HCT116 (cell line): ENCODE data around the gene MAML3. TPM values are rescaled to one million over a fixed set of nuclear protein-coding genes. Genes with fewer than 3 reads are reported as not detected.

ENCODE experiments used
- ATAC-seq: fragments of 200-7000 bp; cut with Tn5 transposase; 2 replicates; pipeline ENCODE4 v1.9.1; 2020; ENCODE audit warnings: mild to moderate bottlenecking, moderate library complexity
- BruUV-seq: library from RNA; stranded (reverse); fragments of 400-500 nt; replicated peaks from 2 replicates; lab custom pipeline; 2021; lab: Mats Ljungman, UMichigan
- CTCF ChIA-PET: fragments of 300-600 bp; sonication (Branson Sonifier 250); formaldehyde crosslinking; loops from one replicate; lab custom pipeline; 2021; ENCODE audit warnings: antibody characterized with exemption; lab: Charles Lee
- POLR2A ChIA-PET: fragments of 300-600, 350-600 bp; sonication (Branson Sonifier 250); formaldehyde crosslinking; loops from one replicate; lab custom pipeline; 2021; ENCODE audit warnings: antibody characterized with exemption; lab: Charles Lee
- RAD21 ChIA-PET, 2 experiments: fragments of 300-600 bp; sonication (Branson Sonifier 250); formaldehyde crosslinking; loops; one replicate each; lab custom pipeline; 2023; ENCODE audit warnings: low total read pairs in 2 of 2; ENCODE audit not compliant: uncharacterized antibody in 2 of 2, unreplicated experiment in 2 of 2, low non-redundant PET in 1 of 2; lab: Charles Lee
- DNase-seq: peaks from one replicate; pipeline ENCODE4 v3.0.0-alpha.2; 2010; ENCODE audit warnings: low read depth, low spot score
- H2AFZ ChIP-seq: fragments of 200-600 bp; shearing (Covaris generic), sonication (generic); 2 replicates; pipeline ENCODE4 v1.6.1; 2017; ENCODE audit warnings: low read depth, mixed run types, mixed read lengths, antibody characterized with exemption, low read length; ENCODE audit not compliant: poor library complexity, severe bottlenecking
- H3K27ac ChIP-seq: 2 replicates; pipeline ENCODE4 v1.5.1; 2012; ENCODE audit warnings: low read depth, low read length
- H3K27me3 ChIP-seq: fragments of 200-600 bp; sonication (generic); 2 replicates; pipeline ENCODE4 v1.6.1; 2016; ENCODE audit warnings: mixed run types, low read length, mixed read lengths; ENCODE audit not compliant: insufficient read depth
- H3K36me3 ChIP-seq, 2 experiments: fragments of 200-500 bp in 1 of 2; fragments of 200-600 bp in 1 of 2; sonication (Bioruptor generic) in 1 of 2; sonication (generic) in 1 of 2; 2 replicates each; pipeline versions ENCODE4 v1.5.1 to v1.6.1; 2014 to 2016; ENCODE audit warnings: low read length in 2 of 2, inconsistent platforms in 1 of 2, mixed read lengths in 1 of 2, mixed run types in 1 of 2; ENCODE audit not compliant: insufficient read depth in 2 of 2, control insufficient read depth in 1 of 2
- H3K4me1 ChIP-seq, 2 experiments: fragments of 200-600 bp in 1 of 2; sonication (generic) in 1 of 2; 2 replicates each; pipeline versions ENCODE4 v1.5.1 to v1.6.1; 2012 to 2017; ENCODE audit warnings: low read length in 2 of 2, inconsistent platforms in 1 of 2, mild to moderate bottlenecking in 1 of 2, mixed read lengths in 1 of 2, mixed run types in 1 of 2, moderate library complexity in 1 of 2; ENCODE audit not compliant: insufficient read depth in 2 of 2, control insufficient read depth in 1 of 2
- H3K4me2 ChIP-seq: fragments of 200-600 bp; sonication (generic); 2 replicates; pipeline ENCODE4 v1.6.1; 2017; ENCODE audit warnings: mixed run types, low read length, mixed read lengths
- H3K4me3 ChIP-seq, 2 experiments: fragments of 200-600 bp in 1 of 2; sonication (generic) in 1 of 2; replicated peaks in 1 of 2; 2 replicates each; pipeline ENCODE4 v1.5.1; 2011 to 2016; ENCODE audit warnings: low read length in 2 of 2, control low read depth in 1 of 2, low read depth in 1 of 2, mild to moderate bottlenecking in 1 of 2, mixed read lengths in 1 of 2, mixed run types in 1 of 2
- H3K79me2 ChIP-seq: fragments of 200-600 bp; sonication (generic); 2 replicates; pipeline ENCODE4 v1.6.1; 2017; ENCODE audit warnings: mild to moderate bottlenecking, mixed run types, low read length, moderate library complexity, mixed read lengths; ENCODE audit not compliant: insufficient read depth
- H3K9ac ChIP-seq: fragments of 200-600 bp; sonication (generic); 2 replicates; pipeline ENCODE4 v1.6.1; 2016; ENCODE audit warnings: low read length, mixed read lengths
- H3K9me2 ChIP-seq: fragments of 200-600 bp; sonication (generic), shearing (Covaris generic); 2 replicates; pipeline ENCODE4 v1.6.1; 2017; ENCODE audit warnings: mixed run types, mild to moderate bottlenecking, moderate library complexity; ENCODE audit not compliant: insufficient read depth
- H3K9me3 ChIP-seq, 2 experiments: fragments of 200-500 bp in 1 of 2; fragments of 200-600 bp in 1 of 2; sonication (Bioruptor generic) in 1 of 2; sonication (generic) in 1 of 2; 2 replicates each; pipeline ENCODE4 v1.6.1; 2014 to 2017; ENCODE audit warnings: low read length in 2 of 2, mixed read lengths in 2 of 2, inconsistent platforms in 1 of 2, low read depth in 1 of 2, mild to moderate bottlenecking in 1 of 2, mixed run types in 1 of 2, moderate library complexity in 1 of 2; ENCODE audit not compliant: control insufficient read depth in 1 of 2, insufficient read depth in 1 of 2
- H4K20me1 ChIP-seq: fragments of 200-600 bp; sonication (generic), shearing (Covaris generic); 2 replicates; pipeline ENCODE4 v1.6.1; 2017; ENCODE audit warnings: mixed run types, mild to moderate bottlenecking, moderate library complexity; ENCODE audit not compliant: insufficient read depth
- CEBPB ChIP-seq: IDR thresholded peaks from 2 replicates; pipeline ENCODE4 v1.6.1; 2012; ENCODE audit warnings: low read depth
- ELF1 ChIP-seq: IDR thresholded peaks from 2 replicates; pipeline ENCODE4 v1.6.1; 2012; ENCODE audit warnings: low read depth, borderline replicate concordance
- EZH2phosphoT487 ChIP-seq: fragments of 200-600 bp; IDR thresholded peaks from 2 replicates; pipeline ENCODE4 v1.6.1; 2018; ENCODE audit warnings: antibody characterized with exemption, borderline replicate concordance
- JUND ChIP-seq: IDR thresholded peaks from 2 replicates; pipeline ENCODE4 v1.6.1; 2012
- POLR2AphosphoS5 ChIP-seq: IDR thresholded peaks from 2 replicates; pipeline ENCODE4 v1.6.1; 2011; ENCODE audit warnings: mild to moderate bottlenecking, low read depth, low read length, moderate library complexity
- SIN3A ChIP-seq: IDR thresholded peaks from 2 replicates; pipeline ENCODE4 v1.6.1; 2012; ENCODE audit warnings: low read depth
- SP1 ChIP-seq: IDR thresholded peaks from 2 replicates; pipeline ENCODE4 v1.6.1; 2012; ENCODE audit warnings: low read depth
- SRF ChIP-seq: IDR thresholded peaks from 2 replicates; pipeline ENCODE4 v1.6.1; 2012; ENCODE audit warnings: low read depth
- TCF7L2 ChIP-seq: IDR thresholded peaks from 2 replicates; pipeline ENCODE4 v1.7.0; 2011; ENCODE audit warnings: borderline replicate concordance, inconsistent platforms; ENCODE audit not compliant: insufficient read depth, insufficient read length; ENCODE audit errors: extremely low read depth
- intact Hi-C: fragments of 100-400 bp; cut with micrococcal nuclease; formaldehyde crosslinking; loops from 2 replicates; pipeline ENCODE4 v1.10.0; 2022
- total RNA-seq: library from RNA; stranded (reverse); gene quantifications from one replicate; pipeline ENCODE4 v1.2.1, GENCODE V29; 2021; ENCODE audit not compliant: unreplicated experiment
- TF ChIP-seq, protein P1 (sequence below), 3 experiments: fragments of 200-600 bp in 1 of 3; sonication (generic) in 1 of 3; IDR thresholded peaks in 2 of 3; conservative IDR thresholded peaks in 1 of 3; 2 replicates each; pipeline ENCODE4 v1.5.1; 2012 to 2017; ENCODE audit warnings: low read depth in 2 of 3, low read length in 2 of 3, antibody characterized with exemption in 1 of 3, borderline replicate concordance in 1 of 3, control low read depth in 1 of 3, mild to moderate bottlenecking in 1 of 3, mixed read lengths in 1 of 3, mixed run types in 1 of 3, moderate library complexity in 1 of 3; ENCODE audit not compliant: insufficient read depth in 1 of 3
- TF ChIP-seq, protein P2 (sequence below): IDR thresholded peaks from 2 replicates; pipeline ENCODE4 v1.6.1; 2011; ENCODE audit warnings: mild to moderate bottlenecking, low read length, moderate library complexity; ENCODE audit not compliant: insufficient replicate concordance; ENCODE audit errors: extremely low read depth
- TF ChIP-seq, protein P3 (sequence below): IDR thresholded peaks from 2 replicates; pipeline ENCODE4 v1.6.1; 2012

Gene MAML3
- total RNA-seq, 1 experiment from 2014 or later: 3.1 TPM

DNA sequence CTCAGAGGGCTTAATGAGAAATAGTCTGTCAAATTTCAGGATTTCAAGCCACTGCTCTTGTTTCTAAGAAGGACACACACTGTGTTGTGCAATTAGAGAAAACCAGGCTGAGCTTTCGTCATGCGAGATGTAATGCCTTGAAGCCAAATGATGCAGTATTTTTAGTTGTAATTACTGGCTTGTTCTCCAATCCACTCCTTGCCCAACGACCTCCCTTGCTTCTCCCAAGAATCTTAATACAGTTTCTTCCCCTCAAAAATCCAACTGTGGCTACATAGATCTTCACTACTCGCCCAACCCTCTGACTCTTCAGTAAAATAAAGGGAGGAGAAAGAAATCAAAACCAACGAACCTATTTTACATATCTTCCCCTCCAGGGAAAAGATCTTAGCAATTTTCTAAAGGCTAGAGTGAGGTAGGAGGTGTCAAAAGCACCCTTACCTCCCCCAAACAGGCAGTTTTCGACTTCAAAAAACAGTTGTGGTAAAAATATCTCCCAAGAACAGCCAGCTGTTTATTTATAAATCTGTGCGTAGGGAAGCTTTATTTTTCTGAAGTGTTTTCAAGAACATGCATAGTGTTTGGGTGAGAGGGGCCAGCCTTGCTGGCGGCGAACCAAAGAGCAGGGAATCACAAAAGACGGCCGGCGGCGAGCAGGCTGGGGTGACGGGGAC is 419.6 kb downstream of the MAML3 start:
- no TSS peak for BruUV-seq
- no peaks in the 10 kb centered on the region for H3K9me2 ChIP-seq
- H3K27ac ChIP-seq: no peak overlapping the region
- no peak overlapping the region for H3K9ac ChIP-seq
- CTCF ChIA-PET: no interaction called here
- DNase-seq: no peak
- no peaks in the 10 kb centered on the region for H3K4me1 ChIP-seq
- no peaks in the 10 kb centered on the region for H3K79me2 ChIP-seq
- POLR2A ChIA-PET: no interaction called here
- no peak for ATAC-seq
- no peaks in the 10 kb centered on the region for H3K9me3 ChIP-seq
- no peaks in the 10 kb centered on the region for H4K20me1 ChIP-seq
- no peaks in the 10 kb centered on the region for H3K27me3 ChIP-seq
- no peaks in the 10 kb centered on the region for H3K36me3 ChIP-seq
- no peak overlapping the region for H2AFZ ChIP-seq
- RAD21 ChIA-PET: no interaction called here
- TF ChIP-seq SP1 (no peak), POLR2AphosphoS5 (no peak), ELF1 (no peak), CEBPB (no peak), SRF (no peak), EZH2phosphoT487 (no peak), TCF7L2 (no peak), SIN3A (no peak), JUND (no peak)
- TF ChIP-seq, protein P1, sequence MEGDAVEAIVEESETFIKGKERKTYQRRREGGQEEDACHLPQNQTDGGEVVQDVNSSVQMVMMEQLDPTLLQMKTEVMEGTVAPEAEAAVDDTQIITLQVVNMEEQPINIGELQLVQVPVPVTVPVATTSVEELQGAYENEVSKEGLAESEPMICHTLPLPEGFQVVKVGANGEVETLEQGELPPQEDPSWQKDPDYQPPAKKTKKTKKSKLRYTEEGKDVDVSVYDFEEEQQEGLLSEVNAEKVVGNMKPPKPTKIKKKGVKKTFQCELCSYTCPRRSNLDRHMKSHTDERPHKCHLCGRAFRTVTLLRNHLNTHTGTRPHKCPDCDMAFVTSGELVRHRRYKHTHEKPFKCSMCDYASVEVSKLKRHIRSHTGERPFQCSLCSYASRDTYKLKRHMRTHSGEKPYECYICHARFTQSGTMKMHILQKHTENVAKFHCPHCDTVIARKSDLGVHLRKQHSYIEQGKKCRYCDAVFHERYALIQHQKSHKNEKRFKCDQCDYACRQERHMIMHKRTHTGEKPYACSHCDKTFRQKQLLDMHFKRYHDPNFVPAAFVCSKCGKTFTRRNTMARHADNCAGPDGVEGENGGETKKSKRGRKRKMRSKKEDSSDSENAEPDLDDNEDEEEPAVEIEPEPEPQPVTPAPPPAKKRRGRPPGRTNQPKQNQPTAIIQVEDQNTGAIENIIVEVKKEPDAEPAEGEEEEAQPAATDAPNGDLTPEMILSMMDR (IDR thresholded peaks at IDR 0.05 in 2 of 3, conservative IDR thresholded peaks at IDR 0.05 in 1 of 3; ENCODE audit: borderline replicate concordance in 1 of 3, insufficient read depth in 1 of 3, low read depth in 2 of 3, low read length in 2 of 3): no peak
- TF ChIP-seq, protein P2, sequence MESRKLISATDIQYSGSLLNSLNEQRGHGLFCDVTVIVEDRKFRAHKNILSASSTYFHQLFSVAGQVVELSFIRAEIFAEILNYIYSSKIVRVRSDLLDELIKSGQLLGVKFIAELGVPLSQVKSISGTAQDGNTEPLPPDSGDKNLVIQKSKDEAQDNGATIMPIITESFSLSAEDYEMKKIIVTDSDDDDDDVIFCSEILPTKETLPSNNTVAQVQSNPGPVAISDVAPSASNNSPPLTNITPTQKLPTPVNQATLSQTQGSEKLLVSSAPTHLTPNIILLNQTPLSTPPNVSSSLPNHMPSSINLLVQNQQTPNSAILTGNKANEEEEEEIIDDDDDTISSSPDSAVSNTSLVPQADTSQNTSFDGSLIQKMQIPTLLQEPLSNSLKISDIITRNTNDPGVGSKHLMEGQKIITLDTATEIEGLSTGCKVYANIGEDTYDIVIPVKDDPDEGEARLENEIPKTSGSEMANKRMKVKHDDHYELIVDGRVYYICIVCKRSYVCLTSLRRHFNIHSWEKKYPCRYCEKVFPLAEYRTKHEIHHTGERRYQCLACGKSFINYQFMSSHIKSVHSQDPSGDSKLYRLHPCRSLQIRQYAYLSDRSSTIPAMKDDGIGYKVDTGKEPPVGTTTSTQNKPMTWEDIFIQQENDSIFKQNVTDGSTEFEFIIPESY: no peak
- TF ChIP-seq, protein P3, sequence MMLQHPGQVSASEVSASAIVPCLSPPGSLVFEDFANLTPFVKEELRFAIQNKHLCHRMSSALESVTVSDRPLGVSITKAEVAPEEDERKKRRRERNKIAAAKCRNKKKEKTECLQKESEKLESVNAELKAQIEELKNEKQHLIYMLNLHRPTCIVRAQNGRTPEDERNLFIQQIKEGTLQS: no peak
- TF ChIP-seq, all 23 proteins: peak for 0
- no peak overlapping the region for H3K4me3 ChIP-seq
- intact Hi-C loops: no loop called here
- no peak overlapping the region for H3K4me2 ChIP-seq
